HEK293T (cell line): Measurements from ENCODE around the gene EPHB2.

Experiments
- FOXM1 ChIP-seq: fragments of 450-650 bp; IDR thresholded peaks from 2 replicates; pipeline ENCODE4 v1.6.1; 2017; ENCODE audit warnings: mild to moderate bottlenecking, borderline replicate concordance
- SP1 ChIP-seq: fragments of 450-650 bp; IDR thresholded peaks from 2 replicates; pipeline ENCODE4 v1.6.1; 2017

- TF ChIP-seq FOXM1, result no peak
- TF ChIP-seq SP1, result no peak
Observed at GRCh38 chr1:22688466-22688865, 22.2 kb upstream of the EPHB2 start.
